K562 (cell line): ENCODE results near the gene PI4KA. TPM values are rescaled to one million over a fixed set of nuclear protein-coding genes. Genes with fewer than 3 reads are reported as not detected.
A peak's percentile ranks its signal among the peaks of the same experiment; 100 is the strongest.

ENCODE experiments used
- CTBP1 ChIP-seq: fragments of 450-650 bp; IDR thresholded peaks from 2 replicates; pipeline ENCODE4 v1.6.1; 2016; ENCODE audit warnings: borderline replicate concordance
- ELK1 ChIP-seq: sonication (generic); formaldehyde crosslinking; IDR thresholded peaks from 2 replicates; pipeline ENCODE4 v1.8.1; 2022; ENCODE audit warnings: missing genetic modification reagents
- GTF2B ChIP-seq: IDR thresholded peaks from 2 replicates; pipeline ENCODE4 v1.6.1; 2011; ENCODE audit not compliant: insufficient read length; ENCODE audit errors: extremely low read depth
- HES1 ChIP-seq: fragments of 450-650 bp; IDR thresholded peaks from 2 replicates; pipeline ENCODE4 v1.6.1; 2016; ENCODE audit warnings: low read depth, mild to moderate bottlenecking, moderate library complexity
- HEY1 ChIP-seq: fragments of 250-450 bp; sonication (Bioruptor Pico); IDR thresholded peaks from 2 replicates; pipeline ENCODE4 v1.5.0; 2020; ENCODE audit warnings: mild to moderate bottlenecking, moderate library complexity, borderline replicate concordance
- HNRNPH1 ChIP-seq: fragments of 200-400 bp; formaldehyde crosslinking; optimal IDR thresholded peaks from 2 replicates; pipeline ENCODE3; 2017; ENCODE audit warnings: low read depth, mild to moderate bottlenecking, low read length, moderate library complexity
- MYC ChIP-seq, 2 experiments: fragments of 250-450 bp in 1 of 2; sonication (Bioruptor Pico) in 1 of 2; IDR thresholded peaks; 2 replicates each; pipeline versions ENCODE4 v1.5.1 to v1.6.1; 2012 to 2021; ENCODE audit warnings: low read depth in 2 of 2, borderline replicate concordance in 1 of 2, improper control_type of control experiment in 1 of 2, low read length in 1 of 2, mild to moderate bottlenecking in 1 of 2, moderate library complexity in 1 of 2
- NFXL1 ChIP-seq: fragments of 450-650 bp; formaldehyde crosslinking; IDR thresholded peaks from 2 replicates; pipeline ENCODE4 v1.4.0; 2021; ENCODE audit warnings: mild to moderate bottlenecking
- NFYB ChIP-seq: IDR thresholded peaks from 2 replicates; pipeline ENCODE4 v1.6.1; 2011; ENCODE audit warnings: mild to moderate bottlenecking, moderate library complexity; ENCODE audit not compliant: insufficient read length; ENCODE audit errors: extremely low read depth
- NONO ChIP-seq, 2 experiments: fragments of 200-400 bp in 1 of 2; fragments of 450-650 bp in 1 of 2; formaldehyde crosslinking in 1 of 2; IDR thresholded peaks; 2 replicates each; pipeline ENCODE4 v1.6.1; 2017; ENCODE audit warnings: low read depth in 2 of 2, mild to moderate bottlenecking in 2 of 2, moderate library complexity in 2 of 2, low read length in 1 of 2
- NR2F6 ChIP-seq: fragments of 450-650 bp; formaldehyde crosslinking; IDR thresholded peaks from 2 replicates; pipeline ENCODE4 v1.4.0; 2020; ENCODE audit warnings: mild to moderate bottlenecking
- SMARCA5 ChIP-seq: fragments of 450-650 bp; IDR thresholded peaks from 2 replicates; pipeline ENCODE4 v1.6.1; 2016
- SNRNP70 ChIP-seq: fragments of 200-400 bp; formaldehyde crosslinking; optimal IDR thresholded peaks from 2 replicates; pipeline ENCODE3; 2017; ENCODE audit warnings: low read depth, low read length
- SP1 ChIP-seq: sonication (generic); formaldehyde crosslinking; IDR thresholded peaks from 2 replicates; pipeline ENCODE4 v1.8.1; 2022; ENCODE audit warnings: mild to moderate bottlenecking, missing genetic modification reagents
- SRSF7 ChIP-seq: fragments of 200-400 bp; formaldehyde crosslinking; optimal IDR thresholded peaks from 2 replicates; pipeline ENCODE3; 2017; ENCODE audit warnings: mild to moderate bottlenecking, low read depth, low read length
- TSC22D4 ChIP-seq: fragments of 450-650 bp; IDR thresholded peaks from 2 replicates; pipeline ENCODE4 v1.6.1; 2016; ENCODE audit warnings: missing genetic modification characterization, missing biosample characterization, control low read depth
- ZC3H11A ChIP-seq: IDR thresholded peaks from 2 replicates; pipeline ENCODE4 v1.6.1; 2012; ENCODE audit warnings: low read depth, low read length, improper control_type of control experiment
- ZFP36 ChIP-seq: fragments of 150-350 bp; IDR thresholded peaks from 2 replicates; pipeline ENCODE4 v1.6.1; 2018; ENCODE audit warnings: low read length, low read depth; ENCODE audit not compliant: partially characterized antibody
- ZNF24 ChIP-seq: fragments of 450-650 bp; IDR thresholded peaks from 2 replicates; pipeline ENCODE4 v1.6.1; 2016
- ZNF444 ChIP-seq: fragments of 250-450 bp; sonication (Bioruptor Pico); IDR thresholded peaks from 2 replicates; pipeline ENCODE4 v1.4.0; 2020; ENCODE audit warnings: mild to moderate bottlenecking, moderate library complexity
- ZNF551 ChIP-seq: fragments of 250-450 bp; sonication (Bioruptor Pico); IDR thresholded peaks from 2 replicates; pipeline ENCODE4 v1.5.0; 2021; ENCODE audit warnings: mild to moderate bottlenecking, moderate library complexity
- polyA plus RNA-seq, 8 experiments: library from polyadenylated mRNA; depleted of rRNA in 4 of 8; stranded (reverse) in 5 of 8; unstranded in 3 of 8; fragments of >200 nt; fragmentation: Nextera tagmentation in 2 of 8; fragmentation: Illumina TruSeq in 1 of 8; extraction: Ambion mirVana in 2 of 8; extraction: Trizol in 1 of 8; gene quantifications; 2 replicates each; pipeline versions ENCODE4 v1.2.1 to v1.2.3, GENCODE V29; 2011 to 2014; ENCODE audit warnings: inconsistent platforms in 1 of 8, missing spikeins in 1 of 8
- total RNA-seq, 7 experiments: library from RNA; depleted of rRNA in 6 of 7; stranded (reverse); fragments of >200 nt in 6 of 7; fragmentation: Illumina TruSeq in 2 of 7; extraction: Trizol in 2 of 7; gene quantifications; 2 replicates each; pipeline versions ENCODE4 v1.2.1 to v1.2.3, GENCODE V29; 2011 to 2021; ENCODE audit warnings: low replicate concordance in 1 of 7
- TF ChIP-seq, protein P1 (sequence below): fragments of 450-650 bp; formaldehyde crosslinking; IDR thresholded peaks from 2 replicates; pipeline ENCODE4 v1.4.0; 2020; ENCODE audit warnings: mild to moderate bottlenecking, mixed read lengths
- TF ChIP-seq, protein P2 (sequence below): IDR thresholded peaks from 2 replicates; pipeline ENCODE4 v1.6.1; 2016; ENCODE audit warnings: missing genetic modification characterization, missing compliant biosample characterization

Gene PI4KA
- total and polyA plus RNA-seq, 9 of the 15 experiments (the other 6 are each of a cell fraction or from before 2014, with no cell fraction given): 7.3 to 187 (median 84.7) TPM

DNA sequence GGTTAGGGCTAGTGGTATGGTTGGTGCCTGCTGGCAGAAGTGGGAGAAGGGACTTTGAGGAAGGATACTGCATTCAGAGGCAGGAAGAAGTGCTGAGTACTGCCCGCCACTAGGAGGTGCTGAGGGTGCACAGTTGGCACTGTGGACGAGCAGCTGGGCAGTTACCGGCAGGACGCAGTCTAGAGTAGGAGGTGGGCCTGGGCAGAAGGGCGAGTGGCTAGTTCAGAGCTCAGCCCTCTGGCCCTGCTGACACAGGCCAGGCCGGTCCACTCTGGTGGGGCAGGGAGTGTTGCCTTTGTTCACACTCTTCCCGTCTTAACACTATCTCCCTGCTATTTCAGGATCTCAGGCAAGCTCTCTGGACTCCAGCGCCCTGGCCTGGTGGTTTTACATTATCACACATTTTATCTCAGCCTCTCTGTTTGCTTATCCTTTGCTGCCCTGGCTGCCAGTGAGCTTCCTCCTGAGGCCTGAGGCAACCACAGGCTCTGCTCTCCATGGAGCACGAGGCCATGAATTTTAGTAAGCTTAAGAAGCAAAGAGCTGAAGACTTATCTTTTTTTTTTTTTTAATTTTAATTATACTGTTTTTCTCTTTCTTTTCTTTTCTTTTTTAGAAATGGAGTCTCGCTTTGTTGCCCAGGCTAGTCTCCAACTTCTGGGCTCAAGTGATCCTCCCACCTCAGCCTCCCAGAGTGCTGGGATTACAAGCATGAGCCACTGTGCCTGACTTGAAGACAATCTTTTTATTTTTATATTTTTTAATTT lies 27.1 kb upstream of the PI4KA start (continued):
- TF ChIP-seq SP1 (CRISPR knock-in tag) (peak; percentile 97), HNRNPH1 (no peak), SMARCA5 (peak; percentile 98), ZC3H11A (no peak; the same call in 1 of the 2 replicates), ZNF551 (CRISPR knock-in tag) (no peak), NFXL1 (CRISPR knock-in tag) (no peak), HES1 (peak; percentile 65; the same call in 1 of the 2 replicates), NONO (IDR thresholded peaks at IDR 0.05; ENCODE audit: low read depth in 2 of 2, low read length in 1 of 2) (no peak), HEY1 (CRISPR knock-in tag) (no peak; the same call in 1 of the 2 replicates), SRSF7 (no peak), SNRNP70 (no peak), CTBP1 (peak; percentile 100), ZFP36 (peak; percentile 82), ELK1 (CRISPR knock-in tag) (no peak), NR2F6 (CRISPR knock-in tag) (peak; percentile 10; the same call in 1 of the 2 replicates), MYC (IDR thresholded peaks at IDR 0.05; ENCODE audit: low read depth, low read length) (peak; percentile 94), MYC (CRISPR knock-in tag; IDR thresholded peaks at IDR 0.05; ENCODE audit: borderline replicate concordance, low read depth) (peak; percentile 90), TSC22D4 (no peak), GTF2B (no peak), ZNF444 (peak; percentile 83; the same call in 1 of the 2 replicates), ZNF24 (peak; percentile 93), NFYB (no peak)
- TF ChIP-seq, protein P1, sequence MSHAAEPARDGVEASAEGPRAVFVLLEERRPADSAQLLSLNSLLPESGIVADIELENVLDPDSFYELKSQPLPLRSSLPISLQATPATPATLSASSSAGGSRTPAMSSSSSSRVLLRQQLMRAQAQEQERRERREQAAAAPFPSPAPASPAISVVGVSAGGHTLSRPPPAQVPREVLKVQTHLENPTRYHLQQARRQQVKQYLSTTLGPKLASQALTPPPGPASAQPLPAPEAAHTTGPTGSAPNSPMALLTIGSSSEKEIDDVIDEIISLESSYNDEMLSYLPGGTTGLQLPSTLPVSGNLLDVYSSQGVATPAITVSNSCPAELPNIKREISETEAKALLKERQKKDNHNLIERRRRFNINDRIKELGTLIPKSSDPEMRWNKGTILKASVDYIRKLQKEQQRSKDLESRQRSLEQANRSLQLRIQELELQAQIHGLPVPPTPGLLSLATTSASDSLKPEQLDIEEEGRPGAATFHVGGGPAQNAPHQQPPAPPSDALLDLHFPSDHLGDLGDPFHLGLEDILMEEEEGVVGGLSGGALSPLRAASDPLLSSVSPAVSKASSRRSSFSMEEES (CRISPR knock-in tag): no peak; the same call in 1 of the 2 replicates
- TF ChIP-seq, protein P2, sequence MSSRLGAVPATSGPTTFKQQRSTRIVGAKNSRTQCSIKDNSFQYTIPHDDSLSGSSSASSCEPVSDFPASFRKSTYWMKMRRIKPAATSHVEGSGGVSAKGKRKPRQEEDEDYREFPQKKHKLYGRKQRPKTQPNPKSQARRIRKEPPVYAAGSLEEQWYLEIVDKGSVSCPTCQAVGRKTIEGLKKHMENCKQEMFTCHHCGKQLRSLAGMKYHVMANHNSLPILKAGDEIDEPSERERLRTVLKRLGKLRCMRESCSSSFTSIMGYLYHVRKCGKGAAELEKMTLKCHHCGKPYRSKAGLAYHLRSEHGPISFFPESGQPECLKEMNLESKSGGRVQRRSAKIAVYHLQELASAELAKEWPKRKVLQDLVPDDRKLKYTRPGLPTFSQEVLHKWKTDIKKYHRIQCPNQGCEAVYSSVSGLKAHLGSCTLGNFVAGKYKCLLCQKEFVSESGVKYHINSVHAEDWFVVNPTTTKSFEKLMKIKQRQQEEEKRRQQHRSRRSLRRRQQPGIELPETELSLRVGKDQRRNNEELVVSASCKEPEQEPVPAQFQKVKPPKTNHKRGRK: peak; percentile 86
